ENCODE results near the gene IL3.

IL3 gene

GRCh38 chr5:132025403-132025971, 35.0 kb upstream of the IL3 start:
- no peak for DNase-seq (ENCODE audit: low spot score)

GRCh38 chr5:132026516-132027008, 33.9 kb upstream of the IL3 start:
- DNase-seq (ENCODE audit: low spot score) = no peak

GRCh38 chr5:132027027-132027426, 33.4 kb upstream of the IL3 start:
- DNase-seq (ENCODE audit: low spot score) = peak; percentile 1

- no peak for DNase-seq (ENCODE audit: low spot score)
Observed at GRCh38 chr5:132029609-132030330, 30.7 kb upstream of the IL3 start.

GRCh38 chr5:132030610-132031009, 29.8 kb upstream of the IL3 start:
- DNase-seq (ENCODE audit: low spot score) = no peak

- no peak for DNase-seq (ENCODE audit: low spot score)
Observed at GRCh38 chr5:132032196-132032595, 28.3 kb upstream of the IL3 start.

- DNase-seq (ENCODE audit: low spot score) = no peak
Observed at GRCh38 chr5:132033122-132033521, 27.3 kb upstream of the IL3 start.

- no peak for DNase-seq (ENCODE audit: low spot score)
Observed at GRCh38 chr5:132037353-132037752, 23.1 kb upstream of the IL3 start.

- peak; percentile 58 for DNase-seq (ENCODE audit: low spot score)
Observed at GRCh38 chr5:132044207-132044606, 16.2 kb upstream of the IL3 start.

GRCh38 chr5:132046880-132047299, 13.6 kb upstream of the IL3 start:
- peak; percentile 0 for DNase-seq (ENCODE audit: low spot score)

GRCh38 chr5:132049093-132049492, 11.4 kb upstream of the IL3 start:
- DNase-seq (ENCODE audit: low spot score) = no peak

GRCh38 chr5:132049559-132049958, 10.9 kb upstream of the IL3 start:
- no peak for DNase-seq (ENCODE audit: low spot score)

GRCh38 chr5:132050136-132050535, 10.3 kb upstream of the IL3 start:
- DNase-seq (ENCODE audit: low spot score) = peak; percentile 67

GRCh38 chr5:132050661-132051552, 9.5 kb upstream of the IL3 start:
- DNase-seq (ENCODE audit: low spot score) = no peak

- DNase-seq (ENCODE audit: low spot score) = no peak
Observed at GRCh38 chr5:132052520-132052919, 7.9 kb upstream of the IL3 start.

- no peak for DNase-seq (ENCODE audit: low spot score)
Observed at GRCh38 chr5:132053483-132053882, 7.0 kb upstream of the IL3 start.

GRCh38 chr5:132054031-132054696, 6.3 kb upstream of the IL3 start:
- no peak for DNase-seq (ENCODE audit: low spot score)

- no peak for DNase-seq (ENCODE audit: low spot score)
Observed at GRCh38 chr5:132054697-132055440, 5.6 kb upstream of the IL3 start.

- DNase-seq (ENCODE audit: low spot score) = no peak
Observed at GRCh38 chr5:132055441-132055807, 5.0 kb upstream of the IL3 start.

GRCh38 chr5:132055808-132056609, 4.4 kb upstream of the IL3 start:
- no peak for DNase-seq (ENCODE audit: low spot score)

Measured in Ammon's horn (tissue), 1 donor.